BJ (cell line): ENCODE data around the gene TPRA1. TPM values are rescaled to one million over a fixed set of nuclear protein-coding genes. Genes with fewer than 3 reads are reported as not detected.
A peak's percentile ranks its signal among the peaks of the same experiment; 100 is the strongest.

Experiments used
- CTCF ChIA-PET: fragments of 350-600 bp; formaldehyde crosslinking; extraction: SDS; loops from one replicate; lab custom pipeline; 2021; ENCODE audit warnings: antibody characterized with exemption, inconsistent platforms; lab: Yijun Ruan, JAX
- POLR2A ChIA-PET: fragments of 300-600 bp; sonication (Branson Sonifier 250); formaldehyde crosslinking; extraction: SDS; loops from one replicate; lab custom pipeline; 2021; ENCODE audit warnings: antibody characterized with exemption; lab: Charles Lee
- DNase-seq: peaks from one replicate; pipeline ENCODE4 v3.0.0-alpha.2; 2011; ENCODE audit warnings: low read depth
- H3K27me3 ChIP-seq: 2 replicates; pipeline ENCODE4 v1.6.0; 2011; ENCODE audit warnings: low read length; ENCODE audit not compliant: control insufficient read depth, insufficient read depth
- H3K36me3 ChIP-seq: 2 replicates; pipeline ENCODE4 v1.5.1; 2011; ENCODE audit warnings: low read length; ENCODE audit not compliant: control insufficient read depth, insufficient read depth
- H3K4me3 ChIP-seq: 2 replicates; pipeline ENCODE4 v1.5.1; 2011; ENCODE audit warnings: low read depth, mild to moderate bottlenecking, control low read depth, low read length
- polyA plus RNA-seq: library from polyadenylated mRNA; depleted of rRNA; stranded (reverse); fragments of >200 nt; gene quantifications from 2 replicates; pipeline ENCODE4 v1.2.3, GENCODE V29; 2011
- TF ChIP-seq, protein P1 (sequence below): IDR thresholded peaks from 2 replicates; pipeline ENCODE4 v1.5.1; 2011; ENCODE audit warnings: low read depth, mild to moderate bottlenecking, control low read depth, inconsistent platforms, low read length, moderate library complexity; ENCODE audit not compliant: insufficient read depth

The TPRA1 gene
- polyA plus RNA-seq, 1 experiment, result 72.2 TPM

DNA sequence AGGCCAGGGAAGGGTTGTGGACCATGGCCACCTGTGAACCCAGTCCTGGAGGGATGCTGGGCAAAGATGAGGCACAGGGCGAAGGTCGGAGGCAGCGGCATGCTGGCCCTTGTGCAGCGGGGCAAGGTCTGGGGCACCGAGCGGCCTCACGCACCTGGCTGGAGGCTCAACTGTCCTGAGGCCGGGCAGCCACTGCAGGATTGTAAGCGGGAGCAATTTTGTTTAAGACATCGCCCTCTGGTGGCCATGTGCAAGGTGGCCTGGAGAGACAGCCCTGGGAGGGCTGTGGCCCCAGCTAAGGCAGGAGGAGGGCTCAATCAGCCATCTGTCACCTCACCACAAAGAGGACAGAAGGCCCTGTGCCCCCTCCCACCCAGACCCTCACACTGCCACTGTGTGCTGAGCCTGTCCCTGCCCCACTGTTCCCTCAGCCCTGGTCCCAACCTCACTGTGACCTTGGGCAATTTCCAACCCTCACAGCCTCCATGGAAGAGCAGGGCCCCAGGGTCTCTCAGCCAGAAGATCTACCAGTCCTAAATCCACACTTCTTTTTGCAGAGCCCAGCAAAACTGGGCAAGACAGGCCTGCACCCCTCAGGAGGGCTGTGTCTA is 46.2 kb downstream of the TPRA1 start:
- TF ChIP-seq, protein P1, sequence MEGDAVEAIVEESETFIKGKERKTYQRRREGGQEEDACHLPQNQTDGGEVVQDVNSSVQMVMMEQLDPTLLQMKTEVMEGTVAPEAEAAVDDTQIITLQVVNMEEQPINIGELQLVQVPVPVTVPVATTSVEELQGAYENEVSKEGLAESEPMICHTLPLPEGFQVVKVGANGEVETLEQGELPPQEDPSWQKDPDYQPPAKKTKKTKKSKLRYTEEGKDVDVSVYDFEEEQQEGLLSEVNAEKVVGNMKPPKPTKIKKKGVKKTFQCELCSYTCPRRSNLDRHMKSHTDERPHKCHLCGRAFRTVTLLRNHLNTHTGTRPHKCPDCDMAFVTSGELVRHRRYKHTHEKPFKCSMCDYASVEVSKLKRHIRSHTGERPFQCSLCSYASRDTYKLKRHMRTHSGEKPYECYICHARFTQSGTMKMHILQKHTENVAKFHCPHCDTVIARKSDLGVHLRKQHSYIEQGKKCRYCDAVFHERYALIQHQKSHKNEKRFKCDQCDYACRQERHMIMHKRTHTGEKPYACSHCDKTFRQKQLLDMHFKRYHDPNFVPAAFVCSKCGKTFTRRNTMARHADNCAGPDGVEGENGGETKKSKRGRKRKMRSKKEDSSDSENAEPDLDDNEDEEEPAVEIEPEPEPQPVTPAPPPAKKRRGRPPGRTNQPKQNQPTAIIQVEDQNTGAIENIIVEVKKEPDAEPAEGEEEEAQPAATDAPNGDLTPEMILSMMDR, result peak; percentile 87
- no peak for DNase-seq
- CTCF ChIA-PET, result interaction anchor here (0.5 to 6.5 kb wide), 24 partner anchors 9 to 1068 kb away, joined by 3 to 61 read pairs (median 4); partner anchors contain the start of genes CHST13 and ZXDC
- Histone ChIP-seq H3K4me3 (no peak overlapping the region), H3K36me3 (no peaks in the 10 kb centered on the region), H3K27me3 (peaks cover 1% of the 10 kb centered on the region; the same call in 1 of the 2 replicates)
- POLR2A ChIA-PET, result no interaction called here

DNA sequence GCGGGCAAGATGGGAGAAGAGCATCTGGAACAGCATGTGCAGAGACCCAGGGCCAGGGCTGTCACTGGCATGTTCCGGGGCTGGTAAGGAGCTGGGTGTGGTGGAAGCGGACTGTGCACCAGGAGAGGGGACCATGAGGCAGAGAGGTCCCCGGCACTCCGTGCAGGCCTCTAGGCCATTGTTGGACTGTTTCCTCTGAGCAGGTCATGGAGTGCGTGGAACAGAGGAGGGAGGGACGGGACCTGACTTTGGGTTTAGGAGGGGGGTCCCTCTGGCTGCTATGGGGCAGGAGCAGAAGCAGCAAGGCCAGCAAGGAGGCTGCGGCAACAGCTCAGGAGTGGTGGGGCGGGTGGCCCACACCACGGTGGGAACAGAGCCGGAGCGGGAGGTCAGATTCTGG is 47.1 kb downstream of the TPRA1 start:
- H3K27me3 ChIP-seq, result peaks cover 3% of the 10 kb centered on the region
- ChIA-PET CTCF (interaction anchor here (0.5 to 6.5 kb wide), 11 partner anchors 8 to 1020 kb away, joined by 3 to 61 read pairs (median 7); partner anchors contain the start of gene CHST13), POLR2A (no interaction called here)
- no peak for DNase-seq
- H3K36me3 ChIP-seq, result no peaks in the 10 kb centered on the region
- H3K4me3 ChIP-seq, result no peak overlapping the region
- TF ChIP-seq, protein P1, result no peak

DNA sequence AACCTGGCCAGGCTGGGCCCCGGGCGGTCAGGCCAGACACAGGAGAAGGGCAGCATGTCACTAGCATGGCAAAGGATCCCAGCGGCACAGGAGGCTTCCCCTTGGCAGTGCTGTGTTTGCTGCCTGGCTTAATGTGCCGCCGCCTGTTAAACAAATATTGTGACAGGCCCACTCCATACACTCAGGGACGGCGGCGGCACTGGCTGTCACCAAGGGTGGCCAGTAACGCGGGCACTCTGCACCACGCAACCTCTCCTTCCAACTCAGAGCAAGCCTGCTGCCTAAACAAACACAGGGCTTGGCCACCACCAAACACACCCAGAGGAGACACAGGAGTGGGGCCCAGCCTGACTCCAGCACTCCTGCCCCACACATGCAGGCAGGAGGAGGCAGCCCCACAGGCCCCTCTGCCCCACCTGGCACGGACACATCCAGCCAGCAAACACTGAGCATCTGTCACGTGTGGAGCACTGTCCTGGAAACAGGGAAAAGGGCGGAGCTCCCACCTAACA is 48.0 kb downstream of the TPRA1 start:
- ChIA-PET CTCF (interaction anchor here (6.2 kb wide), 1 partner anchor 791 kb away, joined by 43 read pairs; no protein-coding TSS in a partner anchor), POLR2A (no interaction called here)
- no peak for DNase-seq
- TF ChIP-seq, protein P1, result no peak
- peaks cover 6% of the 10 kb centered on the region for H3K27me3 ChIP-seq
- H3K36me3 ChIP-seq, result no peaks in the 10 kb centered on the region
- no peak overlapping the region for H3K4me3 ChIP-seq

DNA sequence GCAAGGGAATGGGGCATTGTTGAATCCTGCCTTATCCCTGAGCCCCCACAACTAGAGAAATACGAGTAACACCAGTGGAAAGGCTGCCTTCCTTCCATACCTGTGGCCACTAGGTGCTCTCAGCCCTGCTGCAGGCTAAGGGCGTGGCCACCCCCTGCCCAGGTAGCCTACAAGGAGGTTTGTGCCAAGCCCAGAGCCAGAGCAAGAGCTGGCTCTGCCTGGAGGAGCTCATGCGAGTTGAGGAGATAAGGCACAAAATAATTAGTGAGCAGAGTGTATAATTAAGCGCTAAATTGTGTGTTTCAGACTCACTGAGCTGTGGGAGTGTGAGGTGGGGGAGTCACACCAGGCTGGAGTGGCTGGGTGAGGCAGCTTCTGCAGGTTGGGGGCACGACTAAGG is 49.2 kb downstream of the TPRA1 start:
- Histone ChIP-seq H3K4me3 (no peak overlapping the region), H3K36me3 (no peaks in the 10 kb centered on the region), H3K27me3 (peaks cover 6% of the 10 kb centered on the region)
- ChIA-PET POLR2A (no interaction called here), CTCF (no interaction called here)
- TF ChIP-seq, protein P1, result no peak
- no peak for DNase-seq

DNA sequence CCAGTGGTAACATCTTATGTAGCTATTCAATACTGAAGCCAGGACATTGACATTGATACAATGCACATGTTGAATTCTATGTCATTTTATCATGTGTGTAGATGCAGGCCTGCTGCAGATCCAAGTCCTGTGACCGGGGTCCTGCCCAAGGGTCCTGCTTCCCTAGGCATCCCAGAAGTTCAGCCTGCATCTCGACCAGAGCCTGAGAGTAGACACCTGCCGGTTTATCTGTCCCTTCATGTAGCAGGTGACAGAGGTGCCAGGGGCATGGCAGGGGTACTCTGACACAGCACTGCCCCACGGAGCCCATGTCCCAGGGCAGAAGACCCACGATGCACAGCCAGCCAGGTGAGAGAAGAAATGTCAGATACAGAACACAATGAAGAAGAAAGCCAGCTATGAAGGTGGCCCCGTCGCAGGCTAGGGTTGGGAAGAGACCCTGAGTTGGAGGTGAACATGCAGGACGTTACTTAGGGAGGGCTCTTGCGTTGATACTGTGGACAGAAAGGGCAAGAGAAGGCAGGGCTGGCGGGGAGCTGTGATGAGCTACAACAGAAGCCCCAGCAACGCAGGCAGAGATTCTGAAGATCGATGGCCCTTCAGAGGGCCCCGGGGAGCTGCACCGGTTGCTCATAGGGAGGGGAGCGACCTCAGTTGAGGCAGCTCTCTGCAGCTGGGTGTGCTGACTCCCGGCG is 51.0 kb downstream of the TPRA1 start:
- POLR2A ChIA-PET, result no interaction called here
- DNase-seq, result no peak
- Histone ChIP-seq H3K36me3 (no peaks in the 10 kb centered on the region), H3K27me3 (peaks cover 13% of the 10 kb centered on the region), H3K4me3 (no peak overlapping the region)
- TF ChIP-seq, protein P1, result no peak
- CTCF ChIA-PET, result interaction anchor here (0.6 to 2.3 kb wide), 4 partner anchors 8 to 1284 kb away, joined by 3 to 10 read pairs (median 4); no protein-coding TSS in a partner anchor
